Small intestine (tissue), 4 donors: Measurements from ENCODE around the gene TPR. TPM values are rescaled to one million over a fixed set of nuclear protein-coding genes. Genes with fewer than 3 reads are reported as not detected.

ENCODE experiments used
- polyA plus RNA-seq, 4 donors: library from polyadenylated mRNA; stranded (reverse) in 3 of 4; unstranded in 1 of 4; fragments of 200-250 nt in 3 of 4; fragments of 120-200 nt in 1 of 4; gene quantifications; one replicate each; pipeline versions ENCODE4 v1.2.1 to v1.2.3, GENCODE V29; 2013
- donor health status: healthy with polysubstance abuse.
- donor health status: Bipolar disorder and iron deficiency.
- donor health status: healthy.

The TPR gene
- polyA plus RNA-seq, 4 donors: 11.3 to 58.9 (median 28.7) TPM

Other genes starting within 250 kb of the TPR start
- gene PRG4, start 79.0 kb downstream of the TPR start, polyA plus RNA-seq: under 1 TPM in 2 of 4 donors, not detected in 2; 0.21 TPM
- gene ODR4, start 585 bp upstream of the TPR start, polyA plus RNA-seq: 10 to 100 TPM in 3 of 4 donors, 1 to 10 TPM in 1; 6.5 to 25.3 (median 12.0) TPM
- under 1 TPM in 1 of 4 donors, not detected in 3; 0.28 TPM for gene PDC, start 85.9 kb upstream of the TPR start, polyA plus RNA-seq